AG04450 (cell line): ENCODE measurements around the gene KRTAP10-4. TPM values are rescaled to one million over a fixed set of nuclear protein-coding genes. Genes with fewer than 3 reads are reported as not detected.
"Not testable (repeated sequence)": the region's sequence is repeated elsewhere in the genome, so short reads cannot be mapped to it uniquely, and the experiment has no call there.

Experiments
- CTCF ChIA-PET: fragments of 300-600, 350-600 bp; formaldehyde crosslinking; extraction: SDS; loops from one replicate; lab custom pipeline; 2022; ENCODE audit warnings: antibody characterized with exemption, inconsistent platforms; lab: Charles Lee
- POLR2A ChIA-PET: fragments of 350-600 bp; formaldehyde crosslinking; extraction: SDS; loops from one replicate; lab custom pipeline; 2021; ENCODE audit warnings: antibody characterized with exemption, inconsistent platforms; lab: Yijun Ruan, JAX
- DNase-seq: peaks from one replicate; pipeline ENCODE4 v3.0.0-alpha.2; 2011; ENCODE audit warnings: low read depth, low spot score
- H3K27ac ChIP-seq: one replicate; pipeline ENCODE4 v1.5.1; 2012; ENCODE audit warnings: low read depth, low read length, control low read depth
- H3K27me3 ChIP-seq: one replicate; pipeline ENCODE4 v1.6.0; 2012; ENCODE audit warnings: low read length; ENCODE audit not compliant: control insufficient read depth, insufficient read depth
- H3K4me3 ChIP-seq: 2 replicates; pipeline ENCODE4 v1.5.1; 2011; ENCODE audit warnings: mild to moderate bottlenecking, low read depth, low read length, control low read depth
- H3K9me3 ChIP-seq: 2 replicates; pipeline ENCODE4 v1.5.1; 2012; ENCODE audit warnings: low read length; ENCODE audit not compliant: control insufficient read depth, insufficient read depth
- CTCF ChIP-seq: IDR thresholded peaks from 2 replicates; pipeline ENCODE4 v1.5.1; 2011; ENCODE audit warnings: low read depth, low read length, control low read depth, inconsistent platforms
- polyA plus RNA-seq: library from polyadenylated mRNA; depleted of rRNA; stranded (reverse); fragments of >200 nt; gene quantifications from 2 replicates; pipeline ENCODE4 v1.2.3, GENCODE V29; 2011

The KRTAP10-4 gene
- polyA plus RNA-seq, 1 experiment, result not detected

GRCh38 chr21:44596068-44596725 is 22.7 kb downstream of the KRTAP10-4 start:
- ChIA-PET POLR2A (no interaction called here), CTCF (no interaction called here)
- H3K9me3 ChIP-seq, result no peaks in the 10 kb centered on the region; the same call in 1 of the 2 replicates
- no peak for DNase-seq
- H3K27ac ChIP-seq, result no peak overlapping the region
- TF ChIP-seq CTCF, result no peak
- no peak overlapping the region for H3K4me3 ChIP-seq
- peaks cover 14% of the 10 kb centered on the region for H3K27me3 ChIP-seq

- DNase-seq, result no peak
- peaks cover 12% of the 10 kb centered on the region for H3K27me3 ChIP-seq
- ChIA-PET POLR2A (no interaction called here), CTCF (no interaction called here)
- TF ChIP-seq CTCF, result no peak
- H3K4me3 ChIP-seq, result no peak overlapping the region
- no peak overlapping the region for H3K27ac ChIP-seq
- no peaks in the 10 kb centered on the region; the same call in 1 of the 2 replicates for H3K9me3 ChIP-seq
Observed at GRCh38 chr21:44598061-44598460, 24.5 kb downstream of the KRTAP10-4 start.

- Histone ChIP-seq H3K9me3 (no peaks in the 10 kb centered on the region; the same call in 1 of the 2 replicates), H3K4me3 (no peak overlapping the region), H3K27me3 (peaks cover 4% of the 10 kb centered on the region), H3K27ac (no peak overlapping the region)
- no peak for TF ChIP-seq CTCF
- POLR2A ChIA-PET, result no interaction called here
- DNase-seq, result no peak
- CTCF ChIA-PET, result no interaction called here
Observed at GRCh38 chr21:44599264-44600029, 25.9 kb downstream of the KRTAP10-4 start.

- POLR2A ChIA-PET, H3K4me3 ChIP-seq, H3K27ac ChIP-seq, DNase-seq, CTCF ChIA-PET, H3K27me3 ChIP-seq, H3K9me3 ChIP-seq: not testable (repeated sequence)
Observed at GRCh38 chr21:44600118-44600978, 26.8 kb downstream of the KRTAP10-4 start, which contains the start of gene KRTAP10-7. Gene KRTAP10-7 (plus strand): TSS chr21:44600597. CDS start chr21:44600622, 25 bp downstream.

GRCh38 chr21:44601091-44601490 is 27.6 kb downstream of the KRTAP10-4 start:
- DNase-seq, H3K9me3 ChIP-seq, H3K27me3 ChIP-seq, H3K4me3 ChIP-seq, CTCF ChIA-PET, H3K27ac ChIP-seq, POLR2A ChIA-PET: not testable (repeated sequence)
